ENCODE measurements around the gene MSI2. TPM values are rescaled to one million over a fixed set of nuclear protein-coding genes. Genes with fewer than 3 reads are reported as not detected.

MSI2 gene
- total and polyA plus RNA-seq, 2 experiments from 2014 or later = 18.9 to 41.8 TPM

DNA sequence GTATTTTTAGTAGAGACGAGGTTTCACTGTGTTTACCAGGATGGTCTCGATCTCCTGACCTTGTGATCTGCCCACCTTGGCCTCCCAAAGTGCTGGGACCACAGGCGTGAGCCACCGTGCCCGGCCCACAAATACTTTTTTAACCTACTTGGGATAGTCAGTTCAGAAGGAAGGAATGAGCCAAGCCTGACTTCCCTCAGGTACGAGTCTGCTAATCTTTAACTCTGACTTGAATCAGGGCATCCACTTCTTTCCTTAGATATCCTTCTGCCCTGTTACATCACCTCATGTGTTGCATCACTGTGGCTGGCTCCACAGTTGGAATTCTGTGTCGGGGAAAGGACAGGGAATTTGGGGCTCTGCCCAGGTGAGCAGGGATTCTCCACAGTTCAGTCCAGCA lies 120.8 kb downstream of the MSI2 start (continued):
- TF ChIP-seq, protein P1, sequence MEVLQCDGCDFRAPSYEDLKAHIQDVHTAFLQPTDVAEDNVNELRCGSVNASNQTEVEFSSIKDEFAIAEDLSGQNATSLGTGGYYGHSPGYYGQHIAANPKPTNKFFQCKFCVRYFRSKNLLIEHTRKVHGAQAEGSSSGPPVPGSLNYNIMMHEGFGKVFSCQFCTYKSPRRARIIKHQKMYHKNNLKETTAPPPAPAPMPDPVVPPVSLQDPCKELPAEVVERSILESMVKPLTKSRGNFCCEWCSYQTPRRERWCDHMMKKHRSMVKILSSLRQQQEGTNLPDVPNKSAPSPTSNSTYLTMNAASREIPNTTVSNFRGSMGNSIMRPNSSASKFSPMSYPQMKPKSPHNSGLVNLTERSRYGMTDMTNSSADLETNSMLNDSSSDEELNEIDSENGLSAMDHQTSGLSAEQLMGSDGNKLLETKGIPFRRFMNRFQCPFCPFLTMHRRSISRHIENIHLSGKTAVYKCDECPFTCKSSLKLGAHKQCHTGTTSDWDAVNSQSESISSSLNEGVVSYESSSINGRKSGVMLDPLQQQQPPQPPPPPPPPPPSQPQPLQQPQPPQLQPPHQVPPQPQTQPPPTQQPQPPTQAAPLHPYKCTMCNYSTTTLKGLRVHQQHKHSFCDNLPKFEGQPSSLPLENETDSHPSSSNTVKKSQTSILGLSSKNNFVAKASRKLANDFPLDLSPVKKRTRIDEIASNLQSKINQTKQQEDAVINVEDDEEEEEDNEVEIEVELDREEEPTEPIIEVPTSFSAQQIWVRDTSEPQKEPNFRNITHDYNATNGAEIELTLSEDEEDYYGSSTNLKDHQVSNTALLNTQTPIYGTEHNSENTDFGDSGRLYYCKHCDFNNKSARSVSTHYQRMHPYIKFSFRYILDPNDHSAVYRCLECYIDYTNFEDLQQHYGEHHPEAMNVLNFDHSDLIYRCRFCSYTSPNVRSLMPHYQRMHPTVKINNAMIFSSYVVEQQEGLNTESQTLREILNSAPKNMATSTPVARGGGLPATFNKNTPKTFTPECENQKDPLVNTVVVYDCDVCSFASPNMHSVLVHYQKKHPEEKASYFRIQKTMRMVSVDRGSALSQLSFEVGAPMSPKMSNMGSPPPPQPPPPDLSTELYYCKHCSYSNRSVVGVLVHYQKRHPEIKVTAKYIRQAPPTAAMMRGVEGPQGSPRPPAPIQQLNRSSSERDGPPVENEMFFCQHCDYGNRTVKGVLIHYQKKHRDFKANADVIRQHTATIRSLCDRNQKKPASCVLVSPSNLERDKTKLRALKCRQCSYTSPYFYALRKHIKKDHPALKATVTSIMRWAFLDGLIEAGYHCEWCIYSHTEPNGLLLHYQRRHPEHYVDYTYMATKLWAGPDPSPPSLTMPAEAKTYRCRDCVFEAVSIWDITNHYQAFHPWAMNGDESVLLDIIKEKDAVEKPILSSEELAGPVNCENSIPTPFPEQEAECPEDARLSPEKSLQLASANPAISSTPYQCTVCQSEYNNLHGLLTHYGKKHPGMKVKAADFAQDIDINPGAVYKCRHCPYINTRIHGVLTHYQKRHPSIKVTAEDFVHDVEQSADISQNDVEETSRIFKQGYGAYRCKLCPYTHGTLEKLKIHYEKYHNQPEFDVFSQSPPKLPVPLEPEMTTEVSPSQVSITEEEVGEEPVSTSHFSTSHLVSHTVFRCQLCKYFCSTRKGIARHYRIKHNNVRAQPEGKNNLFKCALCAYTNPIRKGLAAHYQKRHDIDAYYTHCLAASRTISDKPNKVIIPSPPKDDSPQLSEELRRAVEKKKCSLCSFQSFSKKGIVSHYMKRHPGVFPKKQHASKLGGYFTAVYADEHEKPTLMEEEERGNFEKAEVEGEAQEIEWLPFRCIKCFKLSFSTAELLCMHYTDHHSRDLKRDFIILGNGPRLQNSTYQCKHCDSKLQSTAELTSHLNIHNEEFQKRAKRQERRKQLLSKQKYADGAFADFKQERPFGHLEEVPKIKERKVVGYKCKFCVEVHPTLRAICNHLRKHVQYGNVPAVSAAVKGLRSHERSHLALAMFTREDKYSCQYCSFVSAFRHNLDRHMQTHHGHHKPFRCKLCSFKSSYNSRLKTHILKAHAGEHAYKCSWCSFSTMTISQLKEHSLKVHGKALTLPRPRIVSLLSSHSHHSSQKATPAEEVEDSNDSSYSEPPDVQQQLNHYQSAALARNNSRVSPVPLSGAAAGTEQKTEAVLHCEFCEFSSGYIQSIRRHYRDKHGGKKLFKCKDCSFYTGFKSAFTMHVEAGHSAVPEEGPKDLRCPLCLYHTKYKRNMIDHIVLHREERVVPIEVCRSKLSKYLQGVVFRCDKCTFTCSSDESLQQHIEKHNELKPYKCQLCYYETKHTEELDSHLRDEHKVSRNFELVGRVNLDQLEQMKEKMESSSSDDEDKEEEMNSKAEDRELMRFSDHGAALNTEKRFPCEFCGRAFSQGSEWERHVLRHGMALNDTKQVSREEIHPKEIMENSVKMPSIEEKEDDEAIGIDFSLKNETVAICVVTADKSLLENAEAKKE (CRISPR knock-in tag; IDR thresholded peaks at IDR 0.05) = no peak
- TF ChIP-seq POLR2AphosphoS5 (IDR thresholded peaks at IDR 0.05; ENCODE audit: low read depth) (no peak), EZH2phosphoT487 (IDR thresholded peaks at IDR 0.05; ENCODE audit: unreplicated experiment) (no peak)
- TF ChIP-seq, protein P2, sequence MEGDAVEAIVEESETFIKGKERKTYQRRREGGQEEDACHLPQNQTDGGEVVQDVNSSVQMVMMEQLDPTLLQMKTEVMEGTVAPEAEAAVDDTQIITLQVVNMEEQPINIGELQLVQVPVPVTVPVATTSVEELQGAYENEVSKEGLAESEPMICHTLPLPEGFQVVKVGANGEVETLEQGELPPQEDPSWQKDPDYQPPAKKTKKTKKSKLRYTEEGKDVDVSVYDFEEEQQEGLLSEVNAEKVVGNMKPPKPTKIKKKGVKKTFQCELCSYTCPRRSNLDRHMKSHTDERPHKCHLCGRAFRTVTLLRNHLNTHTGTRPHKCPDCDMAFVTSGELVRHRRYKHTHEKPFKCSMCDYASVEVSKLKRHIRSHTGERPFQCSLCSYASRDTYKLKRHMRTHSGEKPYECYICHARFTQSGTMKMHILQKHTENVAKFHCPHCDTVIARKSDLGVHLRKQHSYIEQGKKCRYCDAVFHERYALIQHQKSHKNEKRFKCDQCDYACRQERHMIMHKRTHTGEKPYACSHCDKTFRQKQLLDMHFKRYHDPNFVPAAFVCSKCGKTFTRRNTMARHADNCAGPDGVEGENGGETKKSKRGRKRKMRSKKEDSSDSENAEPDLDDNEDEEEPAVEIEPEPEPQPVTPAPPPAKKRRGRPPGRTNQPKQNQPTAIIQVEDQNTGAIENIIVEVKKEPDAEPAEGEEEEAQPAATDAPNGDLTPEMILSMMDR (conservative IDR thresholded peaks at IDR 0.05; ENCODE audit: low read depth in 2 of 2) = no peak
- TF ChIP-seq, protein P3, sequence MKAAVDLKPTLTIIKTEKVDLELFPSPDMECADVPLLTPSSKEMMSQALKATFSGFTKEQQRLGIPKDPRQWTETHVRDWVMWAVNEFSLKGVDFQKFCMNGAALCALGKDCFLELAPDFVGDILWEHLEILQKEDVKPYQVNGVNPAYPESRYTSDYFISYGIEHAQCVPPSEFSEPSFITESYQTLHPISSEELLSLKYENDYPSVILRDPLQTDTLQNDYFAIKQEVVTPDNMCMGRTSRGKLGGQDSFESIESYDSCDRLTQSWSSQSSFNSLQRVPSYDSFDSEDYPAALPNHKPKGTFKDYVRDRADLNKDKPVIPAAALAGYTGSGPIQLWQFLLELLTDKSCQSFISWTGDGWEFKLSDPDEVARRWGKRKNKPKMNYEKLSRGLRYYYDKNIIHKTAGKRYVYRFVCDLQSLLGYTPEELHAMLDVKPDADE (IDR thresholded peaks at IDR 0.05) = no peak
- TF ChIP-seq, protein P4, sequence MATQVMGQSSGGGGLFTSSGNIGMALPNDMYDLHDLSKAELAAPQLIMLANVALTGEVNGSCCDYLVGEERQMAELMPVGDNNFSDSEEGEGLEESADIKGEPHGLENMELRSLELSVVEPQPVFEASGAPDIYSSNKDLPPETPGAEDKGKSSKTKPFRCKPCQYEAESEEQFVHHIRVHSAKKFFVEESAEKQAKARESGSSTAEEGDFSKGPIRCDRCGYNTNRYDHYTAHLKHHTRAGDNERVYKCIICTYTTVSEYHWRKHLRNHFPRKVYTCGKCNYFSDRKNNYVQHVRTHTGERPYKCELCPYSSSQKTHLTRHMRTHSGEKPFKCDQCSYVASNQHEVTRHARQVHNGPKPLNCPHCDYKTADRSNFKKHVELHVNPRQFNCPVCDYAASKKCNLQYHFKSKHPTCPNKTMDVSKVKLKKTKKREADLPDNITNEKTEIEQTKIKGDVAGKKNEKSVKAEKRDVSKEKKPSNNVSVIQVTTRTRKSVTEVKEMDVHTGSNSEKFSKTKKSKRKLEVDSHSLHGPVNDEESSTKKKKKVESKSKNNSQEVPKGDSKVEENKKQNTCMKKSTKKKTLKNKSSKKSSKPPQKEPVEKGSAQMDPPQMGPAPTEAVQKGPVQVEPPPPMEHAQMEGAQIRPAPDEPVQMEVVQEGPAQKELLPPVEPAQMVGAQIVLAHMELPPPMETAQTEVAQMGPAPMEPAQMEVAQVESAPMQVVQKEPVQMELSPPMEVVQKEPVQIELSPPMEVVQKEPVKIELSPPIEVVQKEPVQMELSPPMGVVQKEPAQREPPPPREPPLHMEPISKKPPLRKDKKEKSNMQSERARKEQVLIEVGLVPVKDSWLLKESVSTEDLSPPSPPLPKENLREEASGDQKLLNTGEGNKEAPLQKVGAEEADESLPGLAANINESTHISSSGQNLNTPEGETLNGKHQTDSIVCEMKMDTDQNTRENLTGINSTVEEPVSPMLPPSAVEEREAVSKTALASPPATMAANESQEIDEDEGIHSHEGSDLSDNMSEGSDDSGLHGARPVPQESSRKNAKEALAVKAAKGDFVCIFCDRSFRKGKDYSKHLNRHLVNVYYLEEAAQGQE (IDR thresholded peaks at IDR 0.05; ENCODE audit: unreplicated experiment) = no peak

All from GM23338 (cell line).